GM13977 (cell line): ENCODE data around the gene KASH5.

ENCODE experiments used
- DNase-seq: peaks from one replicate; pipeline ENCODE4 v3.0.0; 2012; ENCODE audit warnings: low spot score
- CTCF ChIP-seq: IDR thresholded peaks from 2 replicates; pipeline ENCODE4 v1.5.1; 2012; ENCODE audit warnings: mild to moderate bottlenecking, control low read depth; ENCODE audit not compliant: insufficient read depth; ENCODE audit errors: extremely low read depth, missing control alignments
- in situ Hi-C: fragments of 300-500 bp; cut with MboI; formaldehyde crosslinking; loops from one replicate; pipeline ENCODE4 v1.12.0; 2022; ENCODE audit warnings: low sequenced_read_pairs, low pct_unique_long_range_greater_than_20kb, mixed read lengths, inconsistent platforms; ENCODE audit not compliant: unreplicated experiment

Gene KASH5

GRCh38 chr19:49387936-49388372 is at the start of gene KASH5:
Gene KASH5, plus strand, starts transcription at chr19:49388249. Its CDS starts 2,635 bp downstream, at chr19:49390884.
- TF ChIP-seq CTCF: no peak
- in situ Hi-C loops: no loop called here
- DNase-seq: peak; percentile 80

- in situ Hi-C loops: no loop called here
- TF ChIP-seq CTCF: no peak
- peak; percentile 17 for DNase-seq
These were observed 49.3 kb upstream of the KASH5 start for GRCh38 chr19:49338691-49339300.

- in situ Hi-C loops: no loop called here
- TF ChIP-seq CTCF: no peak
- peak; percentile 12 for DNase-seq
These were observed 48.6 kb upstream of the KASH5 start for GRCh38 chr19:49339301-49340068.

GRCh38 chr19:49340069-49340864 is 47.8 kb upstream of the KASH5 start:
- in situ Hi-C loops: no loop called here
- no peak for TF ChIP-seq CTCF
- DNase-seq: peak; percentile 96

GRCh38 chr19:49340865-49341718 is 47.0 kb upstream of the KASH5 start:
- no peak for DNase-seq
- in situ Hi-C loops: no loop called here
- no peak for TF ChIP-seq CTCF

- no peak for TF ChIP-seq CTCF
- in situ Hi-C loops: no loop called here
These were observed 45.7 kb upstream of the KASH5 start for GRCh38 chr19:49342291-49342721.

More at GRCh38 chr19:49342291-49342721, 45.7 kb upstream of the KASH5 start:
- DNase-seq: no peak
